IPS-20b (cell line): Measurements from ENCODE around the gene ETF1.

Experiments used
- H3K27ac ChIP-seq: one replicate; pipeline ENCODE4 v1.5.1; 2013; ENCODE audit warnings: low read length
- H3K27me3 ChIP-seq: 2 replicates; pipeline ENCODE4 v1.6.1; 2013; ENCODE audit warnings: mild to moderate bottlenecking, low read length, inconsistent platforms; ENCODE audit not compliant: insufficient read depth
- H3K36me3 ChIP-seq: 2 replicates; pipeline ENCODE4 v1.6.1; 2013; ENCODE audit warnings: low read depth, mild to moderate bottlenecking, inconsistent platforms, low read length, moderate library complexity; ENCODE audit not compliant: insufficient read depth
- H3K4me1 ChIP-seq: 2 replicates; pipeline ENCODE4 v1.6.1; 2013; ENCODE audit warnings: mild to moderate bottlenecking, control low read depth, inconsistent platforms, low read length, moderate library complexity; ENCODE audit not compliant: insufficient read depth
- H3K4me3 ChIP-seq: 2 replicates; pipeline ENCODE4 v1.5.1; 2013; ENCODE audit warnings: mild to moderate bottlenecking, low read length, inconsistent platforms
- H3K9ac ChIP-seq: 2 replicates; pipeline ENCODE4 v1.6.1; 2013; ENCODE audit warnings: low read depth, mild to moderate bottlenecking, inconsistent platforms, low read length, moderate library complexity
- H3K9me3 ChIP-seq: 2 replicates; pipeline ENCODE4 v1.6.1; 2013; ENCODE audit warnings: mild to moderate bottlenecking, low read depth, low read length, inconsistent platforms; ENCODE audit not compliant: insufficient read depth

The ETF1 gene

GRCh38 chr5:138471052-138471361, 72.0 kb downstream of the ETF1 start:
- H3K9me3 ChIP-seq = no peaks in the 10 kb centered on the region
- peaks cover 21% of the 10 kb centered on the region for H3K27me3 ChIP-seq
- no peak overlapping the region for H3K27ac ChIP-seq
- H3K36me3 ChIP-seq = peaks cover 21% of the 10 kb centered on the region; the same call in 1 of the 2 replicates
- no peaks in the 10 kb centered on the region; the same call in 1 of the 2 replicates for H3K4me1 ChIP-seq
- H3K4me3 ChIP-seq = no peak overlapping the region
- no peak overlapping the region for H3K9ac ChIP-seq

DNA sequence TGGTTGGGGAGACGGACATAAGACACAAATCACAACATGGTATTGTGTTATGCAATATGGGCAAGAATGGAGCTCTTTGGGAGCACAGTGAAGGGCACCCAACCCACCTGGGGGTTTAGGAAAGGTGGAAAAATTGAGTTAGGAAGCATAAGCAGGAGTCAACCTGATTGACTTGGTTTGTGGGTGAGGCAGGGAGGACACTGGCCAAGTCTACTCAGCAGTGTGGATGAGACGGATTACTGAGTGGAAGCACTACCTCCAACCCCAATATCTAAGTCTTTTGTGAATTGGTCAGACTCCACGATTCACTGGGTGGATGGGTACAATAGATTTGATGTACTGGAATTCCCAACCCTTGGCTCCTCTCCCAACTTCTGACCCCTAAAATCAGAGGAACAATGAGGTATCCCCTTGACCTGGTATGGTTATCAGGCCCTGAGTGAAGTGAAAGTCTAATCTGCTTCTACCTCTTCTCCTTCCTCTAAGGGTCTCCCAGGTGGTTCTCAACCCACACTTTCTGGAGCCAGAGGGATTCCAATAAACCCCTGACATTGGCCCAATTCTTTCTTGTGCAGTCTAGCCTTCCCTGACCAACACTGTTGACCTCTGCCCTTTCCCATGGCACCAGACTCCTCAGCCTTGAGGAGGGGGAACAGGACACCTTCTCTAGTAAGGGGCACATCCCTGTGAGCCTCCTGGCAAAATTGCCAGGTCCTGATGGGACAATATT, 72.5 kb downstream of the ETF1 start:
- peaks cover 21% of the 10 kb centered on the region; the same call in 1 of the 2 replicates for H3K36me3 ChIP-seq
- no peak overlapping the region for H3K27ac ChIP-seq
- no peak overlapping the region for H3K9ac ChIP-seq
- H3K27me3 ChIP-seq = peaks cover 27% of the 10 kb centered on the region
- H3K9me3 ChIP-seq = no peaks in the 10 kb centered on the region
- no peak overlapping the region for H3K4me3 ChIP-seq
- H3K4me1 ChIP-seq = no peaks in the 10 kb centered on the region; the same call in 1 of the 2 replicates

DNA sequence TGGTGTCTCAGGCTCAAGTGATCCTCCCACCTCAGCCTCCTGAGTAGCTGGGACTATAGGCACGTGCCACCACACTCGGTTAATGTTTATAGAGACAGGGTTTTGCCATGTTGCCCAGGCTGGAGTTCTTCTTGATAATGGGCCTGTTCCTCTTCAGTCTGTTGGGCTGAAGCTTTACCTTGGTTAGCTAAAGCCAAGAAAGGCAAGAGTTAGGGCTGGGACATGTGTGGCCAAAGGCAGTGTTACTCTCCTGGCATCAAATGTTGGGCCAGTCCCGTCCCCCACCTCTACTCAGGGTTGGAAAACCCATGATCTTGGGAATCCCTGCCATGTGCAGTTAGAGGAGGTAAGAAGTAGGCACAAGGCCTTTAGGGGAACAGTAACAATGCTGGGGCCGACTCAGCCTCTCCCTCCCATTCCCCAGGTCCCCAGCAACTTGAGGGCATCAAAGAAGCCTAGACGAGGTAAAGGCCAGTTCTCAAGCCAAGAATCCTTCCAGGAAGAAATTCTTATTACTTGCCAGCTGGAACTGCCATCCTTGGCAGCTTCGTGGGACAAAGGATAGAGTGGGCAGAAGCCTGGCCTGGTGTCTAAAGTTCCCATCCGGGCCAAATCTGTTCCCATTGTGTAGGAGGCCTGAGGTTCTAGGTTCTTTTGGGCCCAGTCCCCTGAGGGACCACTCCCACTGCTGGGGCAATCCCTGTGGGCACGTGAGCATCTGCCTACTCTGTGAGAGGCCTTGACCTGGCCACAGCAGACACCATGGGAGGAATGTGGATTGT, 73.3 kb downstream of the ETF1 start:
- no peak overlapping the region for H3K9ac ChIP-seq
- peaks cover 21% of the 10 kb centered on the region; the same call in 1 of the 2 replicates for H3K36me3 ChIP-seq
- no peak overlapping the region for H3K4me3 ChIP-seq
- H3K27me3 ChIP-seq = peaks cover 27% of the 10 kb centered on the region
- H3K9me3 ChIP-seq = no peaks in the 10 kb centered on the region
- no peaks in the 10 kb centered on the region; the same call in 1 of the 2 replicates for H3K4me1 ChIP-seq
- H3K27ac ChIP-seq = no peak overlapping the region

DNA sequence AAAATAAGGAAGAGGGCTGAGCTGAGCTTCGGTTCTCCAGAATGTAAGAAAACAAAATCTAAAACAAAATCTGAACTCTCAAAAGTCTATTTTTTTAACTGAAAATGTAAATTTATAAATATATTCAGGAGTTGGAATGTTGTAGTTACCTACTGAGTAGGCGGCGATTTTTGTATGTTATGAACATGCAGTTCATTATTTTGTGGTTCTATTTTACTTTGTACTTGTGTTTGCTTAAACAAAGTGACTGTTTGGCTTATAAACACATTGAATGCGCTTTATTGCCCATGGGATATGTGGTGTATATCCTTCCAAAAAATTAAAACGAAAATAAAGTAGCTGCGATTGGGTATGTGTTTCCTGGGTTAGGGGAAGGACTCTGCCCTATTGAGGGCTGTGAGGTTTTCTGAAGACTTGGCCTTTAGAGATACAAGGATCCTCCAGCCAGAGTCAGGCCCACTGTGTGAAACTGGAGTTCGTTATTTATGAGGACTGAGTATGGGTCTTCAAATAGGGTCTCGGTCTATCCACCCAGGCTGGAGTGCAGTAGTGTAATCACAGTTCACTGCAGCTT, 74.0 kb downstream of the ETF1 start:
- H3K9me3 ChIP-seq = no peaks in the 10 kb centered on the region
- no peak overlapping the region for H3K27ac ChIP-seq
- peaks cover 21% of the 10 kb centered on the region; the same call in 1 of the 2 replicates for H3K36me3 ChIP-seq
- no peak overlapping the region for H3K4me3 ChIP-seq
- H3K4me1 ChIP-seq = no peaks in the 10 kb centered on the region; the same call in 1 of the 2 replicates
- no peak overlapping the region for H3K9ac ChIP-seq
- peaks cover 27% of the 10 kb centered on the region for H3K27me3 ChIP-seq

- Histone ChIP-seq H3K27me3 (peaks cover 27% of the 10 kb centered on the region), H3K4me3 (peak overlapping the region; percentile 91; the same call in 1 of the 2 replicates), H3K27ac (no peak overlapping the region), H3K4me1 (no peaks in the 10 kb centered on the region; the same call in 1 of the 2 replicates), H3K9ac (no peak overlapping the region), H3K36me3 (peaks cover 21% of the 10 kb centered on the region; the same call in 1 of the 2 replicates), H3K9me3 (no peaks in the 10 kb centered on the region)
Observed at GRCh38 chr5:138468133-138468965, 74.7 kb downstream of the ETF1 start.

DNA sequence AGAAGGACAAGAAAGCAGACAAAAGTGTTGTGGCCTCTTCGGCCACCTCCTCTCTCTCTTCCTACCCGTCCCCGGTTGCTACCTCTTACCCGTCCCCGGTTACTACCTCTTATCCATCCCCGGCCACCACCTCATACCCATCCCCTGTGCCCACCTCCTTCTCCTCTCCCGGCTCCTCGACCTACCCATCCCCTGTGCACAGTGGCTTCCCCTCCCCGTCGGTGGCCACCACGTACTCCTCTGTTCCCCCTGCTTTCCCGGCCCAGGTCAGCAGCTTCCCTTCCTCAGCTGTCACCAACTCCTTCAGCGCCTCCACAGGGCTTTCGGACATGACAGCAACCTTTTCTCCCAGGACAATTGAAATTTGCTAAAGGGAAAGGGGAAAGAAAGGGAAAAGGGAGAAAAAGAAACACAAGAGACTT, 75.3 kb downstream of the ETF1 start:
- Histone ChIP-seq H3K27me3 (peaks cover 27% of the 10 kb centered on the region), H3K9me3 (no peaks in the 10 kb centered on the region), H3K4me3 (peak overlapping the region; percentile 91; the same call in 1 of the 2 replicates), H3K9ac (0 out of 2 replicates have a peak overlapping the region, but pooled peaks have one; percentile 18), H3K27ac (no peak overlapping the region), H3K36me3 (peaks cover 21% of the 10 kb centered on the region; the same call in 1 of the 2 replicates), H3K4me1 (no peaks in the 10 kb centered on the region; the same call in 1 of the 2 replicates)

DNA sequence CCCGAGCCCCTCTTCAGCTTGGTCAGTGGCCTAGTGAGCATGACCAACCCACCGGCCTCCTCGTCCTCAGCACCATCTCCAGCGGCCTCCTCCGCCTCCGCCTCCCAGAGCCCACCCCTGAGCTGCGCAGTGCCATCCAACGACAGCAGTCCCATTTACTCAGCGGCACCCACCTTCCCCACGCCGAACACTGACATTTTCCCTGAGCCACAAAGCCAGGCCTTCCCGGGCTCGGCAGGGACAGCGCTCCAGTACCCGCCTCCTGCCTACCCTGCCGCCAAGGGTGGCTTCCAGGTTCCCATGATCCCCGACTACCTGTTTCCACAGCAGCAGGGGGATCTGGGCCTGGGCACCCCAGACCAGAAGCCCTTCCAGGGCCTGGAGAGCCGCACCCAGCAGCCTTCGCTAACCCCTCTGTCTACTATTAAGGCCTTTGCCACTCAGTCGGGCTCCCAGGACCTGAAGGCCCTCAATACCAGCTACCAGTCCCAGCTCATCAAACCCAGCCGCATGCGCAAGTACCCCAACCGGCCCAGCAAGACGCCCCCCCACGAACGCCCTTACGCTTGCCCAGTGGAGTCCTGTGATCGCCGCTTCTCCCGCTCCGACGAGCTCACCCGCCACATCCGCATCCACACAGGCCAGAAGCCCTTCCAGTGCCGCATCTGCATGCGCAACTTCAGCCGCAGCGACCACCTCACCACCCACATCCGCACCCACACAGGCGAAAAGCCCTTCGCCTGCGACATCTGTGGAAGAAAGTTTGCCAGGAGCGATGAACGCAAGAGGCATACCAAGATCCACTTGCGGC, 75.9 kb downstream of the ETF1 start:
- peak overlapping the region; percentile 91; the same call in 1 of the 2 replicates for H3K4me3 ChIP-seq

DNA sequence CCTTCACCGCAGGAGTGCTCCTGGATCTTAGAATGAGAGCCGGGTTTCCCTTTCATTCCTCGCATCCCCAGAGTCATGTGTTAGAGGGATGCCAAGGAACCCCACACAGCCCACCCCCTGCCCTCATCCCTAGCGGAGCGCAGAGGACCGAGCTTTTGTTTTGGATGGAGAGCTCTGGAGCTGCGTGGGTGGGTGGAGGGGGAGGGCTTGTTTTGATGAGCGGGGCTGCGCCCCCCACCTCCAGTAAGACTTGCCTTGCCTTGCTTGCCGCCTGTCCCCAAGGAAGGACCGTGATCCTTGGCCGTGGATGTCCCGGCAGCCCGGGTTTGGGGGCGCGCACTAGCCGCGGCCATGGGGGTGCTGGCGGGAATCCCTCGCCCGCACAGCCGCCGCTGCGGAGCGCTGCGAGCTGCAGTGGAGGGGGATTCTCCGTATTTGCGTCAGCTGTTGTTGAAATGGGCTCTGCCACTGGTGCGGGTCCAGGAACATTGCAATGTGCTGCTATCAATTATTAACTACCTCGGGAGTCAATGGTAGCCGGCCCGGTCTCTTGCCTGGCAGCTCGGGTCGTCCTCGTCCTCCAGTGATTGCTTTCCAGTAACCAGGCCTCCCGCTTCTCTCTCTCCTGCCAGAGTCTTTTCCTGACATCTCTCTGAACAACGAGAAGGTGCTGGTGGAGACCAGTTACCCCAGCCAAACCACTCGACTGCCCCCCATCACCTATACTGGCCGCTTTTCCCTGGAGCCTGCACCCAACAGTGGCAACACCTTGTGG, 76.7 kb downstream of the ETF1 start:
- H3K36me3 ChIP-seq = peaks cover 21% of the 10 kb centered on the region; the same call in 1 of the 2 replicates
- H3K4me3 ChIP-seq = peak overlapping the region; percentile 91
- peaks cover 27% of the 10 kb centered on the region for H3K27me3 ChIP-seq
- H3K4me1 ChIP-seq = no peaks in the 10 kb centered on the region
- H3K9me3 ChIP-seq = no peaks in the 10 kb centered on the region
- no peak overlapping the region for H3K27ac ChIP-seq
- peak overlapping the region; percentile 70; the same call in 1 of the 2 replicates for H3K9ac ChIP-seq

More for the DNA sequence above, 75.9 kb downstream of the ETF1 start:
- peaks cover 27% of the 10 kb centered on the region for H3K27me3 ChIP-seq
- no peak overlapping the region for H3K27ac ChIP-seq
- H3K4me1 ChIP-seq = no peaks in the 10 kb centered on the region
- peaks cover 21% of the 10 kb centered on the region; the same call in 1 of the 2 replicates for H3K36me3 ChIP-seq
- no peaks in the 10 kb centered on the region for H3K9me3 ChIP-seq
- peak overlapping the region; percentile 70; the same call in 1 of the 2 replicates for H3K9ac ChIP-seq

DNA sequence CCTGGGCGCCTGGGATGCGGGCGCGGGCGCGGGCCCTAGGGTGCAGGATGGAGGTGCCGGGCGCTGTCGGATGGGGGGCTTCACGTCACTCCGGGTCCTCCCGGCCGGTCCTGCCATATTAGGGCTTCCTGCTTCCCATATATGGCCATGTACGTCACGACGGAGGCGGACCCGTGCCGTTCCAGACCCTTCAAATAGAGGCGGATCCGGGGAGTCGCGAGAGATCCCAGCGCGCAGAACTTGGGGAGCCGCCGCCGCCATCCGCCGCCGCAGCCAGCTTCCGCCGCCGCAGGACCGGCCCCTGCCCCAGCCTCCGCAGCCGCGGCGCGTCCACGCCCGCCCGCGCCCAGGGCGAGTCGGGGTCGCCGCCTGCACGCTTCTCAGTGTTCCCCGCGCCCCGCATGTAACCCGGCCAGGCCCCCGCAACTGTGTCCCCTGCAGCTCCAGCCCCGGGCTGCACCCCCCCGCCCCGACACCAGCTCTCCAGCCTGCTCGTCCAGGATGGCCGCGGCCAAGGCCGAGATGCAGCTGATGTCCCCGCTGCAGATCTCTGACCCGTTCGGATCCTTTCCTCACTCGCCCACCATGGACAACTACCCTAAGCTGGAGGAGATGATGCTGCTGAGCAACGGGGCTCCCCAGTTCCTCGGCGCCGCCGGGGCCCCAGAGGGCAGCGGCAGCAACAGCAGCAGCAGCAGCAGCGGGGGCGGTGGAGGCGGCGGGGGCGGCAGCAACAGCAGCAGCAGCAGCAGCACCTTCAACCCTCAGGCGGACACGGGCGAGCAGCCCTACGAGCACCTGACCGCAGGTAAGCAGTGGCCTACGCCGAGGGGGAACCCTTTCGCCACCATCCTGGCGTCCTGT, 77.5 kb downstream of the ETF1 start, which contains the start of gene EGR1:
EGR1 (plus strand) TSS at position 219 of the 864 bp plus-strand sequence; CDS start at position 502, 283 bp downstream.
- H3K4me3 ChIP-seq = peak within 1 kb of the TSS; percentile 91
- peaks cover 27% of the 10 kb centered on the region for H3K27me3 ChIP-seq
- peak within 1 kb of the TSS; percentile 92 for H3K9ac ChIP-seq
- no peaks in the 10 kb centered on the region for H3K4me1 ChIP-seq
- H3K36me3 ChIP-seq = peaks cover 21% of the 10 kb centered on the region; the same call in 1 of the 2 replicates
- H3K9me3 ChIP-seq = no peaks in the 10 kb centered on the region
- H3K27ac ChIP-seq = peak within 1 kb of the TSS; percentile 77
